ENCODE measurements around the gene OPA1.

Gene OPA1

GRCh38 chr3:193592841-193593667 is at the start of gene OPA1:
TSS of gene OPA1 (plus strand) at chr3:193593208. CDS start at chr3:193593378, 170 bp downstream.
- Histone ChIP-seq H3K4me1 (ENCODE audit: control insufficient read depth in 1 of 2, insufficient read depth in 2 of 2, low read length in 2 of 2) (peaks cover 8 to 20% of the 10 kb centered on the region in 2 donors), H3K36me3 (ENCODE audit: control insufficient read depth in 1 of 2, insufficient read depth in 2 of 2, low read length in 2 of 2) (peaks cover 0 to 6% of the 10 kb centered on the region in 2 donors), H3K9me3 (ENCODE audit: control insufficient read depth in 1 of 2, low read length in 2 of 2) (no peaks in the 10 kb centered on the region), H3K27me3 (ENCODE audit: low read depth, low read length) (no peaks in the 10 kb centered on the region), H3K27ac (ENCODE audit: low read length) (peak within 1 kb of the TSS; percentile 88), H3K4me3 (ENCODE audit: low read depth in 1 of 2, low read length in 2 of 2) (peak within 1 kb of the TSS; percentile 82 to 98)

- Histone ChIP-seq H3K27ac (ENCODE audit: low read length) (no peak overlapping the region), H3K9me3 (ENCODE audit: control insufficient read depth in 1 of 2, low read length in 2 of 2) (no peaks in the 10 kb centered on the region), H3K4me1 (ENCODE audit: control insufficient read depth in 1 of 2, insufficient read depth in 2 of 2, low read length in 2 of 2) (no peaks in the 10 kb centered on the region), H3K36me3 (ENCODE audit: control insufficient read depth in 1 of 2, insufficient read depth in 2 of 2, low read length in 2 of 2) (no peaks in the 10 kb centered on the region), H3K27me3 (ENCODE audit: low read depth, low read length) (no peaks in the 10 kb centered on the region), H3K4me3 (ENCODE audit: low read depth in 1 of 2, low read length in 2 of 2) (no peak overlapping the region)
These were observed 48.7 kb upstream of the OPA1 start for GRCh38 chr3:193544289-193544688.

GRCh38 chr3:193545304-193545703 is 47.7 kb upstream of the OPA1 start:
- no peak overlapping the region for H3K4me3 ChIP-seq (ENCODE audit: low read depth in 1 of 2, low read length in 2 of 2)
- H3K36me3 ChIP-seq (ENCODE audit: control insufficient read depth in 1 of 2, insufficient read depth in 2 of 2, low read length in 2 of 2) = no peaks in the 10 kb centered on the region
- H3K27me3 ChIP-seq (ENCODE audit: low read depth, low read length) = no peaks in the 10 kb centered on the region
- H3K9me3 ChIP-seq (ENCODE audit: control insufficient read depth in 1 of 2, low read length in 2 of 2) = no peaks in the 10 kb centered on the region
- no peak overlapping the region for H3K27ac ChIP-seq (ENCODE audit: low read length)
- H3K4me1 ChIP-seq (ENCODE audit: control insufficient read depth in 1 of 2, insufficient read depth in 2 of 2, low read length in 2 of 2) = no peaks in the 10 kb centered on the region

- Histone ChIP-seq H3K9me3 (ENCODE audit: control insufficient read depth in 1 of 2, low read length in 2 of 2) (no peaks in the 10 kb centered on the region), H3K4me1 (ENCODE audit: control insufficient read depth in 1 of 2, insufficient read depth in 2 of 2, low read length in 2 of 2) (no peaks in the 10 kb centered on the region), H3K27ac (ENCODE audit: low read length) (no peak overlapping the region), H3K36me3 (ENCODE audit: control insufficient read depth in 1 of 2, insufficient read depth in 2 of 2, low read length in 2 of 2) (no peaks in the 10 kb centered on the region), H3K27me3 (ENCODE audit: low read depth, low read length) (no peaks in the 10 kb centered on the region), H3K4me3 (ENCODE audit: low read depth in 1 of 2, low read length in 2 of 2) (no peak overlapping the region)
These were observed 46.9 kb upstream of the OPA1 start for GRCh38 chr3:193546129-193546528.

- Histone ChIP-seq H3K4me3 (ENCODE audit: low read depth in 1 of 2, low read length in 2 of 2) (no peak overlapping the region), H3K27ac (ENCODE audit: low read length) (no peak overlapping the region), H3K4me1 (ENCODE audit: control insufficient read depth in 1 of 2, insufficient read depth in 2 of 2, low read length in 2 of 2) (no peaks in the 10 kb centered on the region), H3K9me3 (ENCODE audit: control insufficient read depth in 1 of 2, low read length in 2 of 2) (no peaks in the 10 kb centered on the region), H3K36me3 (ENCODE audit: control insufficient read depth in 1 of 2, insufficient read depth in 2 of 2, low read length in 2 of 2) (no peaks in the 10 kb centered on the region), H3K27me3 (ENCODE audit: low read depth, low read length) (no peaks in the 10 kb centered on the region)
These were observed 44.6 kb upstream of the OPA1 start for GRCh38 chr3:193548406-193548805.

GRCh38 chr3:193552923-193553322 is 40.1 kb upstream of the OPA1 start:
- no peaks in the 10 kb centered on the region for H3K9me3 ChIP-seq (ENCODE audit: control insufficient read depth in 1 of 2, low read length in 2 of 2)
- H3K36me3 ChIP-seq (ENCODE audit: control insufficient read depth in 1 of 2, insufficient read depth in 2 of 2, low read length in 2 of 2) = no peaks in the 10 kb centered on the region
- H3K4me3 ChIP-seq (ENCODE audit: low read depth in 1 of 2, low read length in 2 of 2) = no peak overlapping the region
- no peaks in the 10 kb centered on the region for H3K27me3 ChIP-seq (ENCODE audit: low read depth, low read length)
- H3K27ac ChIP-seq (ENCODE audit: low read length) = no peak overlapping the region
- H3K4me1 ChIP-seq (ENCODE audit: control insufficient read depth in 1 of 2, insufficient read depth in 2 of 2, low read length in 2 of 2) = no peaks in the 10 kb centered on the region

GRCh38 chr3:193553586-193553985 is 39.4 kb upstream of the OPA1 start:
- Histone ChIP-seq H3K27ac (ENCODE audit: low read length) (no peak overlapping the region), H3K36me3 (ENCODE audit: control insufficient read depth in 1 of 2, insufficient read depth in 2 of 2, low read length in 2 of 2) (no peaks in the 10 kb centered on the region), H3K4me1 (ENCODE audit: control insufficient read depth in 1 of 2, insufficient read depth in 2 of 2, low read length in 2 of 2) (no peaks in the 10 kb centered on the region), H3K9me3 (ENCODE audit: control insufficient read depth in 1 of 2, low read length in 2 of 2) (no peaks in the 10 kb centered on the region), H3K27me3 (ENCODE audit: low read depth, low read length) (no peaks in the 10 kb centered on the region), H3K4me3 (ENCODE audit: low read depth in 1 of 2, low read length in 2 of 2) (no peak overlapping the region)

GRCh38 chr3:193554811-193555210 is 38.2 kb upstream of the OPA1 start, which contains the start of gene ATP13A4:
TSS of gene ATP13A4 (minus strand) at chr3:193554895. CDS start at chr3:193554799, 96 bp downstream.
- Histone ChIP-seq H3K4me3 (ENCODE audit: low read depth in 1 of 2, low read length in 2 of 2) (no peak within 1 kb of the TSS), H3K27me3 (ENCODE audit: low read depth, low read length) (no peaks in the 10 kb centered on the region), H3K4me1 (ENCODE audit: control insufficient read depth in 1 of 2, insufficient read depth in 2 of 2, low read length in 2 of 2) (no peaks in the 10 kb centered on the region), H3K27ac (ENCODE audit: low read length) (no peak within 1 kb of the TSS), H3K36me3 (ENCODE audit: control insufficient read depth in 1 of 2, insufficient read depth in 2 of 2, low read length in 2 of 2) (no peaks in the 10 kb centered on the region), H3K9me3 (ENCODE audit: control insufficient read depth in 1 of 2, low read length in 2 of 2) (no peaks in the 10 kb centered on the region)

- Histone ChIP-seq H3K36me3 (ENCODE audit: control insufficient read depth in 1 of 2, insufficient read depth in 2 of 2, low read length in 2 of 2) (no peaks in the 10 kb centered on the region), H3K27me3 (ENCODE audit: low read depth, low read length) (no peaks in the 10 kb centered on the region), H3K4me3 (ENCODE audit: low read depth in 1 of 2, low read length in 2 of 2) (no peak overlapping the region), H3K4me1 (ENCODE audit: control insufficient read depth in 1 of 2, insufficient read depth in 2 of 2, low read length in 2 of 2) (no peaks in the 10 kb centered on the region), H3K27ac (ENCODE audit: low read length) (no peak overlapping the region), H3K9me3 (ENCODE audit: control insufficient read depth in 1 of 2, low read length in 2 of 2) (no peaks in the 10 kb centered on the region)
These were observed 36.2 kb upstream of the OPA1 start for GRCh38 chr3:193556841-193557240.

- Histone ChIP-seq H3K27me3 (ENCODE audit: low read depth, low read length) (no peaks in the 10 kb centered on the region), H3K27ac (ENCODE audit: low read length) (no peak overlapping the region), H3K36me3 (ENCODE audit: control insufficient read depth in 1 of 2, insufficient read depth in 2 of 2, low read length in 2 of 2) (no peaks in the 10 kb centered on the region), H3K4me1 (ENCODE audit: control insufficient read depth in 1 of 2, insufficient read depth in 2 of 2, low read length in 2 of 2) (no peaks in the 10 kb centered on the region), H3K4me3 (ENCODE audit: low read depth in 1 of 2, low read length in 2 of 2) (no peak overlapping the region), H3K9me3 (ENCODE audit: control insufficient read depth in 1 of 2, low read length in 2 of 2) (no peaks in the 10 kb centered on the region)
These were observed 33.9 kb upstream of the OPA1 start for GRCh38 chr3:193559100-193559499.

GRCh38 chr3:193560091-193560490 is 32.9 kb upstream of the OPA1 start:
- no peaks in the 10 kb centered on the region for H3K9me3 ChIP-seq (ENCODE audit: control insufficient read depth in 1 of 2, low read length in 2 of 2)
- no peak overlapping the region for H3K27ac ChIP-seq (ENCODE audit: low read length)
- H3K4me3 ChIP-seq (ENCODE audit: low read depth in 1 of 2, low read length in 2 of 2) = no peak overlapping the region
- H3K27me3 ChIP-seq (ENCODE audit: low read depth, low read length) = no peaks in the 10 kb centered on the region
- H3K4me1 ChIP-seq (ENCODE audit: control insufficient read depth in 1 of 2, insufficient read depth in 2 of 2, low read length in 2 of 2) = no peaks in the 10 kb centered on the region
- H3K36me3 ChIP-seq (ENCODE audit: control insufficient read depth in 1 of 2, insufficient read depth in 2 of 2, low read length in 2 of 2) = no peaks in the 10 kb centered on the region

- no peaks in the 10 kb centered on the region for H3K36me3 ChIP-seq (ENCODE audit: control insufficient read depth in 1 of 2, insufficient read depth in 2 of 2, low read length in 2 of 2)
- no peaks in the 10 kb centered on the region for H3K4me1 ChIP-seq (ENCODE audit: control insufficient read depth in 1 of 2, insufficient read depth in 2 of 2, low read length in 2 of 2)
- H3K9me3 ChIP-seq (ENCODE audit: control insufficient read depth in 1 of 2, low read length in 2 of 2) = no peaks in the 10 kb centered on the region
- H3K27ac ChIP-seq (ENCODE audit: low read length) = no peak overlapping the region
- H3K27me3 ChIP-seq (ENCODE audit: low read depth, low read length) = no peaks in the 10 kb centered on the region
- H3K4me3 ChIP-seq (ENCODE audit: low read depth in 1 of 2, low read length in 2 of 2) = no peak overlapping the region
These were observed 32.1 kb upstream of the OPA1 start for GRCh38 chr3:193560870-193561269.
